Activated T-cell treated with anti-CD3 and anti-CD28 coated beads, Interleukin-2, amount 50 U/mL, for 48 hours (primary cell): Measurements from ENCODE around the gene KLHDC8A.
"Not testable (repeated sequence)": the region's sequence is repeated elsewhere in the genome, so short reads cannot be mapped to it uniquely, and the experiment has no call there.

Experiments
- DNase-seq, 2 experiments: peaks; one replicate each; pipeline ENCODE4 v3.0.0-alpha.2; 2020

KLHDC8A gene

DNA sequence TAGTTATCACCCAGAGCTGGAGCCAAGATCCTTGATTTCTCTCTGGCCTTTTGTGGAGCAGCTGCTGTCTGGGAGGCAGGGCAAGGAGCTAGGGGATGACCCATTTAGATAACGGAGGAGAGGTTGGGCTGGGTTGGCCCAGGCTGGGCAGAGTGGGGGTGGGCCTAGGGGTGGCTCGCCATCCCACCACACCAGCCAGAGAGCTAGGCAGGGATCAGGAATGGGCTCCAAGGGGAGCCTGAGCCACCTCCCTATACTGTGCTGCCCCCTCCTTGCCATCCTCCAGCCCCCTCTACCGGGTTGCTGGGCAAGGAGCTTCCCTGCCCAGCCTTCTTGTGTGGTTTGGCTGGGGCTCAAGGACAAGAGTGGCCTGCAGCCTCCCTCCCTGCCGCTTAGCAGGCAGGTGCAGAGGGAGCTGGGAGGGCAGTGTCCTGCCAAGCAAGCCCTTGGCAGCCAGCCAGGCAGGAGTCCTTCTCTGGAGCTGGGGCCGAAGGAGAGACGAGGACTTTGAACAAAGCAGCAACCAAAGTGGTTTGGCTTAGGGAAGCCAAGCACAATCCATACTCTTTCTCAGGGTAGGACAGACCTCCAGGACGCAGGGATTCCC, 39.3 kb downstream of the KLHDC8A start:
- no peak for DNase-seq

DNA sequence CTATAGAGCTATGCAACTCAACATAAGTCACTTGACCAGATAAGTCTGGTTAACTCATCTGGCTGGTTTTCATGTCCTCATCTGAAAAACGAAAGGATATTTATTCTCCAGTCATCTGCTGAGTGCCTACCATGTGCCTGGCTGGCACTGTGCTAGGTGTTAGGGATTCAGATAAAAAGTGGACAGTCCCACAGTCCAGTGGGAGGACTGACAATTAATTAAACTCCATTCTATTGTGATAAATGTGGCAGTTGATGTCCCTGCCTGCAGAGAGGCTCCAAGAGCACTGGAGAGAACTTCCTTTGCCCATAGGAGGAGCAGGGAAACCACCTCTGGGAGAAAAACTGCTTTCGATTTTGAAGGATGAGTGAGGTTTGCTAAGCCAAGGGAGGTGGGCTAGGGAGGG, 40.6 kb downstream of the KLHDC8A start:
- DNase-seq, result no peak

GRCh38 chr1:205315008-205315618, 41.6 kb downstream of the KLHDC8A start:
- DNase-seq, result no peak

GRCh38 chr1:205313563-205314308, 43.0 kb downstream of the KLHDC8A start:
- DNase-seq, result peak; percentile 52 to 67

GRCh38 chr1:205312866-205313562, 43.7 kb downstream of the KLHDC8A start:
- DNase-seq, result peak in 1 of 2 experiments; percentile 31

DNA sequence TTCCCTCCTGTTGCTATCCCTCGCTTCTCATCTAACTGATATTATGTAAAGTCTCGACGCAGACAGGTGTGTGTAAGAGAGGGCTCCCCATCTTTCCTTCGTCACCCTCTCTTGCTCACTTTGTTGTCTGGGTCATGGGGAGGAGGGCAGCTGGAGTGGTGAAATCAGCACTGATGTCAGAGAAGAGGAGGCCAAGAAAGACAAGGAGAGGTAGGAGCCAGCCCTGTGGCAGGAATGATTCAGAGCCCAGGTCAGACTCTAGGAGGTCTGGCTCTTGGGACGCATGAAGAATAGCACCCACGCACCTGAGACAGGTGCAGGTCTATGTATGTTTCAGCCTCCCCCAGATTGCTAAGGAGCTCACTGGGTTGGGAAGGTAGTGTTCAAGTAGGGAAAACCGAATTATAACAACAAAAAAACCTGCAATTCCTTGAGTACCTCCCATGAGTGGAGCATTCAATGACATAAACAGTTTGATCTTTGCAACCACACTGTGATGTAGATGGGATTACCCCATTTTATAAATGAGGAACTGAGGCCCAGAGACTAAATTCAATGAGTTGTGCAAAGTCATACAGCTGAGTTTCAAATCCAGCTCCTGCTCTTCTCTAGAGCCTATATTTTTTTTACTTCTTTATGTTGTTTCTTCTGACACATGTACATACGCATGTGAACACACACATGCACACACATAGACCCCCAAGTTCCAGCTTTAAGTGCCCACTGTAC, 45.6 kb downstream of the KLHDC8A start:
- DNase-seq, result no peak

- DNase-seq, result no peak
Observed at GRCh38 chr1:205309741-205310140, 47.0 kb downstream of the KLHDC8A start.

DNA sequence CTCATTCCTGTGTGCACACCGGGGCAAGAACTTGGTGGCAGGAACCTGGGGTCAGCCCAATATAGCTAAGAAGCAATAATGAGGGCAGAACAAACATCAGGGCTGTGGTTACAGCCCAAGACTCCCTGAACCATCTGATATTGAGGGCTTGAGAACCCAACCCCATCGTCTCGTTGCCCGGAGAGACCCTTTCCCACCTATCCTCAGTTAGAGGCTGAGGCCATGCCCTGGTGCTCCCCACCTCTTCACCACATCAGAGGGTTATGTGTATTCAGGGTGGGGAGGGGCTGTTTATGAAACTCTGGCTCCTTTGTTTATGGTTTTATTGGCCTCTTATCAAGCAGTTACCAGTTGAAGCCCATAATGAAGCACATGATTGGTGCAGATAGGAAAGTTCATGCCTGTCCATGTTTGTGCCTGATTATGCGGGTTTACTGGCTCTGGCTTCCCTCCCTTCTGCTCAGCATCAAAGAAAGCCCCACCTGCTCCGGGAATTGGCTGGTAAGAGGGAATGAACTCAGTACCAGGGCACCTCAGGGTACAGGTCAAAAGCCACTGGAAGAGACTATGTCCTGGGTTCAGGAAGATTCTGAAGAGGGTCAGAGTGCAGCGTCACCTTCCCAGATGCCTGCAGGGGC, 49.7 kb downstream of the KLHDC8A start:
- no peak for DNase-seq

GRCh38 chr1:205304695-205305070, 52.0 kb downstream of the KLHDC8A start:
- no peak for DNase-seq

DNA sequence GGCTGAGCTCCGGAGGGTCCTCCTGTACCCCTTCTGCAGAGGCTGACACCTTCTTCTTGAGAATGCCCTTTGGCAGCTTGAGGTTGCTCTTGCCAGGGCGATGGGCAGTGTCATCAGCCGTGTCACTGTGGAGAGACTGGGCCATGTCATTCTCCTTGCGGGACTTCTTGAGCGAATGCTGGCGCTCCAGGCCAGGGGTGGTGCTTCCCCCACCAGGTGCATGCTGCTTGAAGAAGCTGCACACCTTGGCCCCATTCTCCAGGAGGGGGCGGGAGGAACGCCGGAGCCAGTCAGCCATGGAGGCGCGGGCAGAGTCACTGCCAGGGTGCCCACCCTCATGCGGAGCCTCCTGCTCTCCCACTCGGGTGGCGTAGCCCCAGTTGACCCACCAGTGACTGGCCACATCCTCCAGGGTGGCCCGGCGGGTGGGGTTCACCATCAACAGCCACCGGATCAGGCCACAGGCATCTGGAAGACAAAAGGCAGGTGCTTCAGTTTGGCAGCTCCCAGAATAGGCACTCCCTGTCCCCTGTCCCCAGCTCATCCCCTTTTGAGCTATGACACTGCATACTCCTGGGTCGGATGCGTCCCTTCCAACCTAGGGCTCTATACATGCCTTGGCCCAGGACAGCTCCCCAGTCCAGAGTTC, 52.6 kb downstream of the KLHDC8A start:
- no peak for DNase-seq

DNA sequence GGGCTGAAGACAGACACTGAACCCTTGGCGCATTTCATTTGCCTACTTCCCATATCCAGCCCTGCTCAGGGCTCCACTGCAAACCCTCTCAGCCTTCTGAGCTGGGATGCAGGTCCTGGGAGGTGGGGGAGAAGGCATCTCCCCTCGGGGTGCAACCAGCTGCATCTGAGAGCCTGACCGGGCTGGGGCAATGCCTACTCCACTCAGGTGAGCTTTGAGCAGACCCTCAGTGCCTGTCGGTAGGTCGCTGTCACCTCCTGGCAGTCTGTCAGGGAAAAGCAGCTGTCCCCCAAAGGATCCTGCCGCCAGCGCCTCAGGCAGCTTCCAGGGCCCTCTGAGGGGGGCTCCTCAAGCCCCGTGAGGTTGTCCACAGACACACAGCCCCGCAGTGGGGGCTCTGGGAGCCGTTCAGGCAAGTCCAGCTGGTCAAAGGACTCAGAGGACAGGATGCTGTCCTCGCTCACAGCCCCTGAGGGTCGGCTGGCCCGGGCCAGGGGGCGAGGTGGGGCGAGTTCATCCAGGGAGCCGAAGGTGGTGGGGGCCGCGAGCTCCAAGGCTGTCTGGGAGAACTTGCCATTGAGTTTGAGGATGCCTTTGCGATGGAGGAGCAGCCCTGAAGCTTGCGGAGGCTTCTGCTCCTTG, 53.4 kb downstream of the KLHDC8A start:
- DNase-seq, result no peak

DNA sequence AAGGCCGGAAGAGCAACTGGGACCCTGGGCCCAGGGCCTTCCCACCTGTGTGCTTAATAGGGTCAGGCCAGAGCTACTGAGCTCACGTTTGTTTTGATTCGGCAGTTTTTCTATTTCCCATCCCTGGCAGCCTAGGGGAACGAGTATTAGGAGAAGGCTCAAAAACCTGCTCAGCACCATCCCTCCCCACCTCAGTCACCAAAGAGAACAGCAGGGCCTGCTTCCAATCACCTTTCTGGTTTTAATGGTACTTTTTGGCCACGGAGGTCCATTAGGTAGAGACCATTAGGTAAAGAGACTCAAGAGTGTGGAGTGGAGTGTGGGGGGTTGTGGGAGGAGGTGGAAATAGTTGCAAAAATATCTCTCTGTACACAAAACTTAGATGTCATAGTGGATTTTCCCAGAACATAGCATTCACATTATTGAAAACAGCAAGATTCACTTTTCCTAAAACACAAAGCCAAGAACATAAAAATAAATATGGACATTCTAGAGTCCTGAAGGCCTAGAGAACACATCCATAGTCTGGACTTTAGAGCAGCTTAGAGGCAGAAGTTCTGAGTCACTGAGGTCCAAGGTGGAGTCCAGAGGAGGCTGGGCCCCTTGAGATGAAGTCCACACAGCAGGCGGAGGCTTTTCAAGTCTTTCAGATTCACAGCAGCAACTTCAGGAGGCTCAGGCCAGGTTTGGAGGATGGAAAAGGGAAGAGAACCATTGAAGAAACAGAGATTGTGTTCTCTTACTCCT, 54.7 kb downstream of the KLHDC8A start:
- no peak for DNase-seq

GRCh38 chr1:205301205-205301821, 55.4 kb downstream of the KLHDC8A start:
- no peak for DNase-seq

DNA sequence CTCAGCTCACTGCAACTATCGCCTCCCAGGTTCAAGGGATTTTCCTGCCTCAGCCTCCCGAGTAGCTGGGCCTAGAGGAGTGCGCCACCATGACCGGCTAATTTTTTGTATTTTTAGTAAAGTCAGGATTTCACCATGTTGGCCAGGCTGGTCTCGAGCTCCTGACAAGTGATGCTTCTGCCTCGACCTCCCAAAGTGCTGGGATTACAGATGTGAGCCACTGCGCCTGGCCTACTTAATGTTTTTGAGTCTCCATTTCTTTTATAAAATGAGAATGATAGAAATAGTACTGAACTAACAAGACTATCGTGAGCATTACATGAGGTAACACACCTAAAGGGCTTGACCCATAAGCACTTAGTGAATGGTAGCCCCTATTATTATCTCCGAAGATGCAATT, 56.6 kb downstream of the KLHDC8A start:
- no peak for DNase-seq

- no peak for DNase-seq
Observed at GRCh38 chr1:205298191-205298994, 58.3 kb downstream of the KLHDC8A start.

DNA sequence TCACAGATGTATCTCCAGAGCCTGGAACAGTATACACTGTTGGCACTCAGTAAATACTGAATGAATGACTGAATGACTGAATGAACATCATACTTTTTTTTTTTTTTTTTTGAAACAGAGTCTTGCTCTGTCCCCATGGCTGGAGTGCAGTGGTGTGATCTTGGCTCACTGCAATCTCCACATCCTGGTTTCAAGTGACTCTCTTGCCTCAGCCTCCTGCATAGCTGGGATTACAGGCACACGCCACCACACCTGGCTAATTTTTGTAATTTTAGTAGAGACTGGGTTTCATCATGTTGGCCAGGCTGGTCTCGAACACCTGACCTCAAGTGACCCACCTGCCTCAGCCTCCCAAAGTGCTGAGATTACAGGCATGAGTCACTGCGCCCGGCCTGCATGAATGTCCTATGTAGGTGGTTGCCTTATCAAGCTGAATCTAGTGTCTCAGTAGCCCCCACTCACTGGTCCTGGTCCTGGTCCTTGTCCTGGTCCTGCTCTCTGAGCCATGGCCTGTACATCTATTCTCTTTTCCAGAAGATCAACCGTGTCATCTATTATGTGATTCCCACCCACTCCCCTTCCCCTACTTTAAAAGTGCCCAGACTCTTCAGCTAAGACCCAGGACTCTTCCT, 59.1 kb downstream of the KLHDC8A start:
- DNase-seq, result not testable (repeated sequence)

GRCh38 chr1:205296154-205296553, 60.6 kb downstream of the KLHDC8A start:
- no peak for DNase-seq

GRCh38 chr1:205294934-205295333, 61.8 kb downstream of the KLHDC8A start:
- no peak for DNase-seq
